GM12878 (cell line): Measurements from ENCODE around the gene GFI1. TPM values are rescaled to one million over a fixed set of nuclear protein-coding genes. Genes with fewer than 3 reads are reported as not detected.

ENCODE experiments used
- ATAC-seq: fragments of 200-7000 bp; cut with Tn5 transposase; 3 replicates; pipeline ENCODE4 v1.9.1; 2020; ENCODE audit warnings: mild to moderate bottlenecking, moderate library complexity
- BruUV-seq: library from RNA; stranded (reverse); fragments of 400-500 nt; replicated peaks from 2 replicates; lab custom pipeline; 2021; lab: Mats Ljungman, UMichigan
- CTCF ChIA-PET: fragments of 300-600 bp; sonication (Branson Sonifier 250); formaldehyde crosslinking; extraction: SDS; loops from one replicate; lab custom pipeline; 2021; ENCODE audit warnings: inconsistent platforms; lab: Yijun Ruan, JAX
- POLR2A ChIA-PET: fragments of 350-600 bp; formaldehyde crosslinking; extraction: SDS; loops from one replicate; lab custom pipeline; 2021; ENCODE audit warnings: inconsistent platforms; lab: Charles Lee
- RAD21 ChIA-PET: fragments of 300-600 bp; sonication (Branson Sonifier 250); formaldehyde crosslinking; loops from one replicate; lab custom pipeline; 2023; ENCODE audit warnings: antibody characterized with exemption; ENCODE audit not compliant: unreplicated experiment; lab: Charles Lee
- SMC1A ChIA-PET: fragments of 300-600 bp; sonication (Branson Sonifier 250); formaldehyde crosslinking; loops from one replicate; lab custom pipeline; 2023; ENCODE audit not compliant: unreplicated experiment, uncharacterized antibody; lab: Charles Lee
- DNase-seq: peaks from one replicate; pipeline ENCODE4 v3.0.0-alpha.2; 2011; ENCODE audit warnings: low read depth, low spot score
- FAIRE-seq: peaks from 3 replicates; lab custom pipeline; 2011; peaks lifted over from hg19 to GRCh38; lab: Jason Lieb, UNC
- H2AFZ ChIP-seq: 2 replicates; pipeline ENCODE4 v1.6.0; 2011; ENCODE audit warnings: low read depth, low read length, control low read depth; ENCODE audit not compliant: control insufficient read depth
- H3K27ac ChIP-seq: 2 replicates; pipeline ENCODE4 v1.5.1; 2011; ENCODE audit warnings: control low read depth; ENCODE audit not compliant: control insufficient read depth, insufficient read depth
- H3K27me3 ChIP-seq, 2 experiments: replicated peaks in 1 of 2; 2 replicates each; pipeline versions ENCODE4 v1.6.0 to v1.6.1; 2011; ENCODE audit warnings: low read length in 1 of 2; ENCODE audit not compliant: control insufficient read depth in 2 of 2, insufficient read depth in 2 of 2
- H3K36me3 ChIP-seq, 2 experiments: 2 replicates each; pipeline ENCODE4 v1.5.1; 2011; ENCODE audit warnings: low read length in 1 of 2; ENCODE audit not compliant: control insufficient read depth in 2 of 2, insufficient read depth in 2 of 2
- H3K4me1 ChIP-seq: 2 replicates; pipeline ENCODE4 v1.6.1; 2011; ENCODE audit warnings: mild to moderate bottlenecking, low read length, moderate library complexity, mixed read lengths; ENCODE audit not compliant: control insufficient read depth, insufficient read depth
- H3K4me2 ChIP-seq: 2 replicates; pipeline ENCODE4 v1.6.0; 2011; ENCODE audit warnings: control low read depth; ENCODE audit not compliant: control insufficient read depth, insufficient read depth
- H3K4me3 ChIP-seq: fragments of 200-600 bp; sonication (generic); 2 replicates; pipeline ENCODE4 v1.5.1; 2016
- H3K79me2 ChIP-seq: 2 replicates; pipeline ENCODE4 v1.6.0; 2011; ENCODE audit warnings: low read length; ENCODE audit not compliant: control insufficient read depth, insufficient read depth
- H3K9ac ChIP-seq: 2 replicates; pipeline ENCODE4 v1.8.0; 2011; ENCODE audit warnings: low read length, control low read depth, mixed read lengths; ENCODE audit not compliant: control insufficient read depth, insufficient read depth
- H3K9me3 ChIP-seq: replicated peaks from 3 replicates; pipeline ENCODE4 v1.5.1; 2011; ENCODE audit warnings: mild to moderate bottlenecking, low read length; ENCODE audit not compliant: control insufficient read depth, insufficient read depth
- H4K20me1 ChIP-seq: 2 replicates; pipeline ENCODE4 v1.6.0; 2011; ENCODE audit not compliant: control insufficient read depth, insufficient read depth
- BHLHE40 ChIP-seq, 2 experiments: fragments of 450-650 bp in 1 of 2; IDR thresholded peaks; 2 replicates each; pipeline ENCODE4 v1.6.1; 2011 to 2017; ENCODE audit warnings: low read depth in 2 of 2, borderline replicate concordance in 1 of 2, improper control_type of control experiment in 1 of 2, low read length in 1 of 2, mild to moderate bottlenecking in 1 of 2
- MEF2A ChIP-seq: IDR thresholded peaks from 2 replicates; pipeline ENCODE4 v1.6.1; 2011; ENCODE audit warnings: low read depth, mild to moderate bottlenecking, low read length, moderate library complexity; ENCODE audit not compliant: insufficient read depth
- SMAD5 ChIP-seq: IDR thresholded peaks from 2 replicates; pipeline ENCODE4 v1.6.1; 2016; ENCODE audit warnings: antibody characterized with exemption, low read depth
- SP1 ChIP-seq: IDR thresholded peaks from one replicate; pipeline ENCODE4 v1.6.1; 2011; ENCODE audit warnings: low read depth, low read length
- ZBED1 ChIP-seq: IDR thresholded peaks from 2 replicates; pipeline ENCODE4 v1.6.1; 2016; ENCODE audit warnings: borderline replicate concordance
- ZNF384 ChIP-seq: IDR thresholded peaks from 2 replicates; pipeline ENCODE4 v1.6.1; 2012; ENCODE audit warnings: low read depth, mild to moderate bottlenecking, low read length, improper control_type of control experiment, borderline replicate concordance
- ZNF622 ChIP-seq: fragments of 450-650 bp; IDR thresholded peaks from 2 replicates; pipeline ENCODE4 v1.6.1; 2017; ENCODE audit warnings: mild to moderate bottlenecking, inconsistent platforms
- WGBS: methylation state at CpG from one replicate; pipeline ENCODE4 v1.1.6; 2016; ENCODE audit warnings: low lambda C conversion rate; ENCODE audit not compliant: insufficient replicate concordance, insufficient coverage; ENCODE audit errors: missing lambda C conversion rate; 5-methylcytosine and 5-hydroxymethylcytosine counted together
- in situ Hi-C: fragments of 300-500 bp; cut with MboI; formaldehyde crosslinking; loops from 9 replicates; pipeline ENCODE4 v1.14.3; 2018; ENCODE audit warnings: mixed read lengths
- intact Hi-C: fragments of 100-400 bp; cut with micrococcal nuclease; formaldehyde crosslinking; loops from one replicate; pipeline ENCODE4 v1.14.2; 2022; ENCODE audit not compliant: unreplicated experiment
- polyA plus RNA-seq, 11 experiments: library from polyadenylated mRNA; depleted of rRNA in 4 of 11; unstranded in 6 of 11; stranded (reverse) in 5 of 11; fragments of >200 nt; fragmentation: Nextera tagmentation in 4 of 11; fragmentation: Illumina TruSeq in 1 of 11; extraction: Ambion mirVana in 4 of 11; extraction: Trizol in 1 of 11; gene quantifications; 1 replicate in 1 of 11; 2 replicates in 10 of 11; pipeline versions ENCODE4 v1.2.1 to v1.2.3, GENCODE V29; 2011 to 2016; ENCODE audit warnings: inconsistent platforms in 2 of 11, missing spikeins in 2 of 11, low read depth in 1 of 11
- total RNA-seq, 4 experiments: library from RNA; depleted of rRNA in 3 of 4; stranded (reverse); fragments of >200 nt in 3 of 4; fragmentation: Illumina TruSeq in 1 of 4; extraction: Trizol in 1 of 4; gene quantifications; 2 replicates each; pipeline versions ENCODE4 v1.2.1 to v1.2.3, GENCODE V29; 2013 to 2021

Gene GFI1
- total and polyA plus RNA-seq, 10 of the 15 experiments (the other 5 are each of a cell fraction or from before 2014, with no cell fraction given): 1.8 to 18.3 (median 7.4) TPM

- TF ChIP-seq MEF2A: no peak
Measured at GRCh38 chr1:92480813-92481598, 5.7 kb downstream of the GFI1 start (continued).

- no peak for ATAC-seq
- CTCF ChIA-PET: interaction anchor here (0.6 to 1.2 kb wide), 4 partner anchors 8 to 600 kb away, joined by 3 to 4 read pairs (median 3); no protein-coding TSS in a partner anchor
Measured at GRCh38 chr1:92480200-92480812, 6.4 kb downstream of the GFI1 start.

More at GRCh38 chr1:92480200-92480812, 6.4 kb downstream of the GFI1 start:
- Histone ChIP-seq H3K4me1 (peaks cover 25% of the 10 kb centered on the region), H3K9me3 (no peaks in the 10 kb centered on the region), H3K9ac (no peak overlapping the region), H3K4me3 (no peak overlapping the region), H3K27me3 (no peaks in the 10 kb centered on the region), H3K27ac (no peak overlapping the region), H3K36me3 (peaks cover 0 to 13% of the 10 kb centered on the region in 2 experiments; a peak in 2 of 4 replicates), H3K79me2 (no peaks in the 10 kb centered on the region), H2AFZ (no peak overlapping the region), H4K20me1 (no peaks in the 10 kb centered on the region), H3K4me2 (no peak overlapping the region)
- no peak for FAIRE-seq
- in situ Hi-C loops: loop anchor here (5.0 kb wide), 1 partner anchor 107 kb away; no protein-coding TSS in a partner anchor
- SMC1A ChIA-PET: interaction anchor here (1.6 kb wide), 1 partner anchor 57 kb away, joined by 4 read pairs; no protein-coding TSS in a partner anchor
- TF ChIP-seq SP1 (no peak), BHLHE40 (IDR thresholded peaks at IDR 0.05; ENCODE audit: borderline replicate concordance in 1 of 2, low read depth in 2 of 2, low read length in 1 of 2) (no peak), SMAD5 (no peak), ZNF384 (no peak), ZBED1 (no peak), ZNF622 (no peak)
- POLR2A ChIA-PET: no interaction called here
- intact Hi-C loops: loop anchor here (5.0 kb wide), 1 partner anchor 168 kb away; no protein-coding TSS in a partner anchor
- no TSS peak for BruUV-seq
- WGBS: 98% methylated on average over 44 of the region's 59 CpGs
- RAD21 ChIA-PET: no interaction called here
- no peak for DNase-seq
